Stimulated activated CD4-positive, alpha-beta T cell treated with anti-CD3 and anti-CD28 coated beads, Interleukin-2, amount 100 ng/mL, for 48 hours (primary cell): ENCODE measurements around the gene SMAD7.

Source experiments
- DNase-seq, 2 donors: peaks; one replicate each; pipeline ENCODE4 v3.0.0-alpha.2; 2020

The SMAD7 gene

GRCh38 chr18:48929212-48929612 is 21.6 kb downstream of the SMAD7 start:
- DNase-seq = no peak

GRCh38 chr18:48928787-48929186 is 22.0 kb downstream of the SMAD7 start:
- DNase-seq = peak; percentile 52 to 58

- DNase-seq = no peak
These were observed 23.3 kb downstream of the SMAD7 start for GRCh38 chr18:48927286-48928080.

- DNase-seq = no peak
These were observed 24.3 kb downstream of the SMAD7 start for GRCh38 chr18:48926420-48926857.

GRCh38 chr18:48925491-48925780 is 25.3 kb downstream of the SMAD7 start:
- no peak for DNase-seq

DNA sequence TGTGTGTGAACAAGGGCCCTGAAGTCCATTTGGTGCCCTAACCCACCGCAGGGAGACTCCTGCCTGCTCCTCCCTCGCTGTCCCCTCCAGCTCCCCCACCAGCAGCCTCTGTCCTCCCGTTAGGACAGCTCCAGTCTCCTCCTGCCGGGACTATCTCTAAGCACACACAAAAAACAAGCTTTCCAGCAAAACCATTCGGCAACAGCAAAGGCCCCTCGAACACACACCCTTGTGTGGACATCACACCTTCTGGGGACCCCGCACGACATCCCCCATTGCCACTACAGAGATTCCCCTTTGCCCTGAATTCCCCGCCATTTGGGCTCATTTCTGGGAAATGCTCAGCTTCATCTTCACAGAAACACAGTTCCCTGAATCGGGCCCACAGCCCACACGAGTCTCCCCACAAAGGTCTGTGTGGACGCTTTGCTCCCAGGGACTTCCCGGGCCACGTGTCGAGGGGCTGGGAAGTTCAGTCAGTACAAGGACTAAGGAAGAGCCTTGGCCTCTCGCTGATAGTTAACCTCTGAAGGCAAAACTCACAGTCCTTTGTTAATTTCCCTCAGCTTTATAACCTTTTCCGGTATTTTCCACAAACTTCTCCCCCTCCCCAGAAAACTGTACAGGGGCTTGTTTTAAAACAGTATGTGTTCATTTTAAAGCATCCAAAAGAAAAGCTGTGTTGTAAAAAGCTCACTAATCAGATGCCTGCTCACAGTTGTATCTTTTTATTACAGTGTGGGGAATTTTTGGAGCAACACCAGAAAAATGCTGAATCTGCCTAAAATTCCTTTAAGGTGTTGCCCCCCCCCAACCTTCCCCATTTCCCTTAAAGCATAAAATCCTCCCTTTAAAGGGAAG is 25.9 kb downstream of the SMAD7 start:
- no peak for DNase-seq

DNA sequence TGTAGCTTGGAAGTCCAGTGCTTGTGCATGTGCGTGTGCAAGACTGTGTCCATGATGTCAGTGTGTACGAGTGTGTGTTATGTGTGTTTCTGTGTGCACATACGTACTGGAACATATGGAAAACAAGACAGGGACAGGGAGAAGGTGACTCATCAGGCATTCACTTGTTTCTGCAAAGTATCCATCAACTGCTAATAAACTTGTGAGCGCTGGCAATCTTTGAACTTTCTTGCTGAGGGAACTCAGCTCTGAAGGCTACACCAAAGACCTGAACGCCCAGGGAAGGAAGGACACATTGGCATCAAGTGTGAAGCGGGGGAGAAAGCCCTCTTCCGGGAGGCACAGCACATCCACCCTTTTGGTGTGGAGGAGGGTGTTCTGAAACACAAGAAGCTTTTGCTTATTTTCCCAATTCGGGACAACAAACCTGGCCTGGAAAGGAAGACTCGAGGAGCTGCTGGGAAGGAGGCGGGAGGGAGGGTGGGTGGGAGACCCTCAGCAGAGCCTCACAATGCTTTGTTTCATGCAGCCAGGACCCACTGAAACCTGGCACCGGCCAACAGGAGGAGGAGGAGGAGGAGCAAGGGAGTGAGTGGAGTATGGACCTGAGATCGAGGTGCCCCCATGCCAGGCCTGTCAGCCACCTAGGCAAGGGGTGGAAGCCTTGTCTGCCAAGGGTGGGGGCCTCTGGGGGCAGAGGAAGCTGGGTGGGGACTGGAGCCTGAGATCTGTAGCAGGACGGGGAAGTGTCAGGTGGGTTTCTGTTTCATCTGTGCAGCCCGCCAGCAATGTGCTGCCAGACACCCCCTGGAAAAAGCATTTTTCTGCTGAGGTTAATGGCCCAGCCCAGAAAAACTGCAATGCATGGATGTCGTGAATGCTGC is 26.8 kb downstream of the SMAD7 start:
- DNase-seq = no peak

DNA sequence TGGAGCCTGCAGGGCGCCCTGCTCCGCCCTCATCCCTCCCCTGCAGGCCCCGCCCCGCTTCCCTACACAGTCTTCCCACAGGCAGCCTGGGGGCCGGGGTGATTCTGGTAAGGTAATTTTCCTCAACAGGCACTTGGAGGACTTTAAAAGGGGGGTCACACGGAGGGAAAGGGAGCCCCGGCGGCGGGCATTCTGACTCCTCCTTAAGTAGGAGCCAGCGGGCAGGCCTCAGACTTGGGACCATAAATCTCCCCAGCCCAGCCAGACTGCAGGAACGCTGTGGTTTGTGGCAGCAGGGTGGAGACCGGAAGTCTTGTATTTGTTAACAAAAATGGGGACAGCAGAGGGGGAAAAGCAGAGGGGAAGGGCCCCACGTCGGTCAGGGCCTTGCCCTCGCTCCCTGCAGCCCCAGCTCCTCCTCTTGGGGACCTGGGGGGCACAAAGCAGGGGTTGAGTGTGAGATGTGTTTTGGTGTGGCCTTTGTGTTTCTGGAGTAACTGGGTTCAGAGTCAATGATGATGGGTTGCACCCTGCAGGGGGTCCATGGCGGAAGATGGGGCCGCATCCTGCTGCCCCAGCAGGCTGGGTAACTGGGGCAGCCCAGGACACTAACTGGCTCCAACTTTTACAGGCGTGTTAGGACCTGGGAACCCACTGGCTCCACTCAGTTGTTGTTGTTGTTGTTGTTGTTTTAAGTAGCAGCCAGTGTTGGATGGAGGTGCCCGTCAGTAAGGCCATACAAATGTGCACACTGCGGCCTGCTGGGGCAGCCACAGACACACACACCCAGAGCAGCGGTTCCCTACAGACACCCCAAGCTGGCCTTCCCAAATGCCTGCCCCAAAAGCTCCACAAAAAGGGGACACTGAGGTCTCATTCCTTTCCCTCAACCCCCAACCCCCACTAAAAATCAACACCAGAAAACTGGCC is 27.7 kb downstream of the SMAD7 start:
- DNase-seq = no peak

DNA sequence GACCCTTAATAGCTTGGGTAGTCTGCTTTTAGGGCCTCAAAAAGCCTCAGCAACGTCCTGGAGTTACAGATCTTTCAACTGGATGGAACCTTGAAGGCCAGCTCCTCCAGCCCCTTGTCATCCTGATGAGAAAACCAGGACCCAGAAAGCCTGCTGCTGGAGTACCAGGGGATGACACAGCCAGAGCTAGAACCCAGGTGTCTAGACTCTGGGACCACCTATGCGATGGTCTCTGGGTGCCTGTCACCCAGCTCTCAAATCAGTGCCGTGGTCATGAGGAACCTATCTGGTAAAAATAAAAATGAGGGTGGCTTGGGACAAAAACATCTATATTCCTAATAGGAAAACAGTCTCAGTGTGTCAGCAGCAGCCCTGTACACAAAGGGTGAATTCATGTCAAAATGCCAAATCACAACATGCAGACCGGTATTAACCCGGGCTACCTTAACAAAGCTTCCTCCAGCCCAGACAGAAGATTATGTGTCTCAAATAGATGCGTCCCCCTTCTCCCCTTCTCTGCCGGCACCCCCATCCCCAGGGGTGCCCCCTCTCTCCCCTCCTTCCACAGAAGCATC is 28.5 kb downstream of the SMAD7 start:
- DNase-seq = no peak

DNA sequence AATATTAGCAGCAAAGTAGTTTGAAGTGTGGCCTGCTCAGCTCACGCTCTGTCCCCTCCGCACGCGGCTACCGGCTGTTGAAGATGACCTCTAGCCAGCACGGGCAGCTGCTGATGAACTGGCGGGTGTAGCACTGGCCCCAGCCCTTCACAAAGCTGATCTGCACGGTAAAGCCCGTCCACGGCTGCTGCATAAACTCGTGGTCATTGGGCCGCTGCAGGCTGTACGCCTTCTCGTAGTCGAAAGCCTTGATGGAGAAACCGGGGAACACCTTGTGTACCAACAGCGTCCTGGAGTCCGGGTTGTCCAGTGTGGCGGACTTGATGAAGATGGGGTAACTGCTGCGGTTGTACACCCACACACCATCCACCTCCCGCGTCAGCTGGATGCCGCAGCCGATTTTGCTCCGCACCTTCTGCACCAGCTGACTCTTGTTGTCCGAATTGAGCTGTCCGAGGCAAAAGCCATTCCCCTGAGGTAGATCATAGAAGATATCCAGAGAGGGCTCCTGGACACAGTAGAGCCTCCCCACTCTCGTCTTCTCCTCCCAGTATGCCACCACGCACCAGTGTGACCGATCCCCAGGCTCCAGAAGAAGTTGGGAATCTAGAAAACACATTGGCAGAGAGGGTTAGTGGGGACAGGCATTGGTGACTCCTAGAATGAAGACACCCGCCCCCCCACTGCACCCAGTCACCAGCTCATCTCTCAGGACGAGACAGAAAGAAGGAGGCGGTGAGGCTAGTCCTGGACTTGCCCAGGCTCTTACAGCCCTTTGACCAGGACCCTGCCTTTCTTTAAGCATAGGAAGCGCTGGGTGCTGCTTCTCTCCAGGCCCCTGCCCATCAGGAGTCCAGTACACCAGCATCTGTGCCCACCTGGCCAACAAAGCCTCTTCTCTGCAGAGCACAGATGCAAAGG is 29.2 kb downstream of the SMAD7 start:
- no peak for DNase-seq

- no peak for DNase-seq
These were observed 30.2 kb downstream of the SMAD7 start for GRCh38 chr18:48920408-48921038.

DNA sequence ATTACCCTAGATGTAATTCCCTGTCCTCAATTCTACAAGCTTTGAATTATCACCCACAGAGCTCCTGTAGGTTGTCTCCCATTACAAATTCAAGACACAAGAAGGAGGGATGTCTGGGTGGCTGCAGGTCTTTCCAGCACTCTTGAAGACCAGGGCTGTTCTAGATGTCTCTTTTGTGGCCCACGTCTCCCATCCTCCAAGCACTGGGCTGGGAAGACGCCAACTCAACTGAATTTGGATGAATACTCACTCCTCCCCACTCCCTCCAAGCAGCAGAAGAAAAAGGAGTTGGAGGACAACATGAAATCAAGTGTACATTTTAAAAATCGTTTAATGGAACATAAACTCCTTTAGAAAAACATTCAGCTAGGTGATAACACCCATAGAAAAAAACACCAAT is 31.2 kb downstream of the SMAD7 start:
- DNase-seq = no peak

GRCh38 chr18:48918660-48919456 is 31.9 kb downstream of the SMAD7 start:
- DNase-seq = no peak

- DNase-seq = no peak
These were observed 32.9 kb downstream of the SMAD7 start for GRCh38 chr18:48917579-48918517.

GRCh38 chr18:48915626-48916425 is 34.9 kb downstream of the SMAD7 start:
- DNase-seq = no peak

GRCh38 chr18:48914581-48915251 is 36.0 kb downstream of the SMAD7 start:
- no peak for DNase-seq

- no peak for DNase-seq
These were observed 37.0 kb downstream of the SMAD7 start for GRCh38 chr18:48913775-48914174.
